B cell (primary cell): ENCODE results near the gene ANKS4B. TPM values are rescaled to one million over a fixed set of nuclear protein-coding genes. Genes with fewer than 3 reads are reported as not detected.
"Not testable (repeated sequence)": the region's sequence is repeated elsewhere in the genome, so short reads cannot be mapped to it uniquely, and the experiment has no call there.

Source experiments
- ATAC-seq: fragments of 200-7000 bp; cut with Tn5 transposase; one replicate; pipeline ENCODE4 v1.10.0; 2021; ENCODE audit warnings: low read depth, mild to moderate bottlenecking, moderate number of reproducible peaks, moderate library complexity
- CTCF ChIA-PET: fragments of 350-600 bp; sonication (Branson Sonifier 250); formaldehyde crosslinking; loops from one replicate; lab custom pipeline; 2021; ENCODE audit warnings: antibody characterized with exemption, inconsistent platforms; lab: Charles Lee
- POLR2A ChIA-PET: fragments of 350-600 bp; sonication (Branson Sonifier 250); formaldehyde crosslinking; loops from one replicate; lab custom pipeline; 2021; ENCODE audit warnings: antibody characterized with exemption; lab: Charles Lee
- DNase-seq: peaks from one replicate; pipeline ENCODE4 v3.0.0; 2013
- H2AFZ ChIP-seq: 2 replicates; pipeline ENCODE4 v1.6.1; 2012; ENCODE audit warnings: mild to moderate bottlenecking, low read depth, low read length; ENCODE audit not compliant: insufficient read depth, poor library complexity, severe bottlenecking
- H3K27ac ChIP-seq, 2 donors: 1 replicate in 1 of 2; 2 replicates in 1 of 2; pipeline ENCODE4 v1.5.1; 2012 to 2013; ENCODE audit warnings: low read length in 2 of 2, mild to moderate bottlenecking in 2 of 2, moderate library complexity in 1 of 2
- H3K27me3 ChIP-seq, 4 experiments: fragments of 200-600 bp in 1 of 4; sonication (generic) in 1 of 4; replicated peaks in 1 of 4; 1 replicate in 2 of 4; 2 replicates in 2 of 4; pipeline versions ENCODE4 v1.6.1 to v1.7.0; 2013 to 2016; ENCODE audit warnings: low read length in 3 of 4, mild to moderate bottlenecking in 2 of 4, mixed read lengths in 1 of 4, moderate library complexity in 1 of 4; ENCODE audit not compliant: insufficient read depth in 4 of 4, control insufficient read depth in 3 of 4; ENCODE audit errors: control extremely low read depth in 1 of 4
- H3K36me3 ChIP-seq, 2 experiments: replicated peaks in 1 of 2; 1 replicate in 1 of 2; 2 replicates in 1 of 2; pipeline versions ENCODE4 v1.6.1 to v1.7.1; 2013; ENCODE audit warnings: low read length in 1 of 2; ENCODE audit not compliant: insufficient read depth in 2 of 2, control insufficient read depth in 1 of 2; ENCODE audit errors: control extremely low read depth in 1 of 2, extremely low read depth in 1 of 2
- H3K4me1 ChIP-seq, 2 donors: fragments of 200-600 bp in 1 of 2; sonication (generic) in 1 of 2; 1 replicate in 1 of 2; 2 replicates in 1 of 2; pipeline versions ENCODE4 v1.5.1 to v1.6.1; 2013 to 2017; ENCODE audit warnings: low read length in 2 of 2; ENCODE audit not compliant: control insufficient read depth in 2 of 2, insufficient read depth in 2 of 2
- H3K4me2 ChIP-seq: replicated peaks from 2 replicates; pipeline ENCODE3; 2012; ENCODE audit warnings: mild to moderate bottlenecking, low read depth, low read length; ENCODE audit not compliant: poor library complexity, severe bottlenecking
- H3K4me3 ChIP-seq, 5 experiments: fragments of 200-600 bp in 1 of 5; sonication (generic) in 1 of 5; 1 replicate in 3 of 5; 2 replicates in 2 of 5; pipeline versions ENCODE4 v1.5.1 to v1.7.0; 2011 to 2016; ENCODE audit warnings: low read length in 4 of 5, mild to moderate bottlenecking in 4 of 5, low read depth in 2 of 5, control low read depth in 1 of 5, moderate library complexity in 1 of 5; ENCODE audit not compliant: insufficient read depth in 1 of 5; ENCODE audit errors: control extremely low read depth in 1 of 5, extremely low read depth in 1 of 5
- H3K79me2 ChIP-seq: fragments of 200-600 bp; sonication (generic); one replicate; pipeline ENCODE4 v1.6.0; 2016; ENCODE audit warnings: low read length; ENCODE audit not compliant: control insufficient read depth, insufficient read depth
- H3K9ac ChIP-seq: fragments of 200-600 bp; sonication (generic); 2 replicates; pipeline ENCODE4 v1.6.1; 2017; ENCODE audit warnings: mild to moderate bottlenecking, low read length, moderate library complexity
- H3K9me3 ChIP-seq, 3 donors: one replicate each; pipeline versions ENCODE4 v1.6.1 to v1.7.1; 2013; ENCODE audit warnings: low read length in 2 of 3; ENCODE audit not compliant: control insufficient read depth in 2 of 3, insufficient read depth in 1 of 3; ENCODE audit errors: control extremely low read depth in 1 of 3
- H4K20me1 ChIP-seq: 2 replicates; pipeline ENCODE4 v1.6.0; 2012; ENCODE audit warnings: mild to moderate bottlenecking, low read length; ENCODE audit not compliant: insufficient read depth, control insufficient read depth, poor library complexity, severe bottlenecking
- H3K27ac Mint-ChIP-seq: one replicate; pipeline ENCODE4 v1.8.0; 2021; ENCODE audit warnings: mixed read lengths
- H3K27me3 Mint-ChIP-seq: one replicate; pipeline ENCODE4 v1.8.0; 2021; ENCODE audit warnings: mixed read lengths
- H3K4me1 Mint-ChIP-seq: one replicate; pipeline ENCODE4 v1.8.0; 2021; ENCODE audit warnings: mixed read lengths
- H3K4me3 Mint-ChIP-seq: one replicate; pipeline ENCODE4 v1.8.0; 2021; ENCODE audit warnings: mixed read lengths
- H3K9me3 Mint-ChIP-seq: one replicate; pipeline ENCODE4 v1.8.0; 2022; ENCODE audit warnings: mixed read lengths; ENCODE audit not compliant: insufficient read depth
- CTCF ChIP-seq: fragments of 200-600 bp; IDR thresholded peaks from one replicate; pipeline ENCODE4 v1.8.0; 2022; ENCODE audit warnings: antibody characterized with exemption, mild to moderate bottlenecking
- EZH2 ChIP-seq: IDR thresholded peaks from 2 replicates; pipeline ENCODE4 v1.6.1; 2012; ENCODE audit warnings: borderline replicate concordance, low read depth, mild to moderate bottlenecking, moderate library complexity, low read length; ENCODE audit not compliant: insufficient read depth, poor library complexity, severe bottlenecking
- WGBS: methylation state at CpG from one replicate; pipeline ENCODE4 v1.1.5; 2013; ENCODE audit warnings: missing lambda C conversion rate; ENCODE audit not compliant: insufficient coverage; 5-methylcytosine and 5-hydroxymethylcytosine counted together
- intact Hi-C: fragments of 100-400 bp; cut with micrococcal nuclease; formaldehyde crosslinking; loops from one replicate; pipeline ENCODE4 v1.10.0; 2022
- polyA plus RNA-seq: library from polyadenylated mRNA; depleted of rRNA; stranded (reverse); fragments of >200 nt; gene quantifications from 2 replicates; pipeline ENCODE4 v1.2.3, GENCODE V29; 2012
- total RNA-seq, 2 donors: library from RNA; stranded (reverse); fragments of 120-200 nt in 1 of 2; gene quantifications; 1 replicate in 1 of 2; 2 replicates in 1 of 2; pipeline versions ENCODE4 v1.2.3 to v1.2.4, GENCODE V29; 2013 to 2022

ANKS4B gene
- total and polyA plus RNA-seq, 2 donors (not counting 1 experiment from before 2014, with no cell fraction given), result not detected

- WGBS, result 44% methylated on average over 1 of the region's 2 CpGs
- Histone ChIP-seq H3K4me1 (peaks cover 20% of the 10 kb centered on the region in 2 donors), H3K9ac (no peak overlapping the region), H2AFZ (no peak overlapping the region), H3K27me3 (peaks cover 0 to 4% (median 2%) of the 10 kb centered on the region in 4 experiments), H3K36me3 (no peaks in the 10 kb centered on the region), H3K4me3 (no peak overlapping the region), H3K9me3 (peaks cover 0 to 4% (median 0%) of the 10 kb centered on the region in 3 donors), H3K79me2 (peaks cover 2% of the 10 kb centered on the region), H3K4me2 (no peak overlapping the region), H3K27ac (no peak overlapping the region), H4K20me1 (no peaks in the 10 kb centered on the region)
- H3K4me3 Mint-ChIP-seq, result no peak overlapping the region
- no peak for TF ChIP-seq EZH2
- no peak for TF ChIP-seq CTCF
- ATAC-seq (no peak), DNase-seq (no peak)
- POLR2A ChIA-PET, result interaction anchor here (0.6 kb wide), 1 partner anchor 28 kb away, joined by 7 read pairs; no protein-coding TSS in a partner anchor
- CTCF ChIA-PET, result interaction anchor here (0.6 to 1.2 kb wide), 4 partner anchors 8 to 83 kb away, joined by 3 to 4 read pairs (median 4); partner anchors contain the start of gene ANKS4B
- H3K27me3 Mint-ChIP-seq, result peaks cover 18% of the 10 kb centered on the region
- intact Hi-C loops, result no loop called here
- peaks cover 31% of the 10 kb centered on the region for H3K4me1 Mint-ChIP-seq
- no peaks in the 10 kb centered on the region for H3K9me3 Mint-ChIP-seq
- no peak overlapping the region for H3K27ac Mint-ChIP-seq
These were observed 38.8 kb downstream of the ANKS4B start for GRCh38 chr16:21272253-21272652.

GRCh38 chr16:21272763-21273162, 39.3 kb downstream of the ANKS4B start:
- POLR2A ChIA-PET, result interaction anchor here (0.6 kb wide), 1 partner anchor 28 kb away, joined by 7 read pairs; no protein-coding TSS in a partner anchor
- H2AFZ ChIP-seq, H3K4me3 ChIP-seq, H4K20me1 ChIP-seq, intact Hi-C loops, H3K79me2 ChIP-seq, H3K9ac ChIP-seq, H3K27ac ChIP-seq, DNase-seq, H3K27me3 ChIP-seq, H3K27ac Mint-ChIP-seq, H3K4me3 Mint-ChIP-seq, H3K36me3 ChIP-seq, H3K9me3 Mint-ChIP-seq, ATAC-seq, H3K9me3 ChIP-seq, H3K4me2 ChIP-seq: not testable (repeated sequence)
- H3K4me1 Mint-ChIP-seq, result peaks cover 34% of the 10 kb centered on the region
- H3K27me3 Mint-ChIP-seq, result peaks cover 18% of the 10 kb centered on the region
- no CpG with 5 or more reads among the region's 3 CpGs for WGBS
- CTCF ChIA-PET, result interaction anchor here (0.6 to 1.2 kb wide), 4 partner anchors 8 to 84 kb away, joined by 3 to 4 read pairs (median 4); partner anchors contain the start of gene ANKS4B
- H3K4me1 ChIP-seq, result peaks cover 25 to 26% of the 10 kb centered on the region in 2 donors
